Esophagus squamous epithelium (tissue), 5 donors: ENCODE measurements around the gene BANF1. TPM values are rescaled to one million over a fixed set of nuclear protein-coding genes. Genes with fewer than 3 reads are reported as not detected.
A peak's percentile ranks its signal among the peaks of the same experiment; 100 is the strongest.

ENCODE experiments used
- DNase-seq: peaks from one replicate; lab custom pipeline; 2025; lab: John Stamatoyannopoulos, UW
- H3K27ac ChIP-seq, 4 donors: fragments of 200-600 bp; sonication (generic); one replicate each; pipeline ENCODE4 v1.5.1; 2016 to 2019; ENCODE audit warnings: mild to moderate bottlenecking in 1 of 4
- H3K27me3 ChIP-seq, 4 donors: fragments of 200-600 bp; sonication (generic); 1 replicate in 3 of 4; 2 replicates in 1 of 4; pipeline versions ENCODE4 v1.5.1 to v1.6.0; 2017 to 2021; ENCODE audit warnings: antibody characterized with exemption in 1 of 4
- H3K36me3 ChIP-seq, 3 donors: fragments of 200-600 bp; sonication (generic); one replicate each; pipeline ENCODE4 v1.5.1; 2016 to 2019
- H3K4me1 ChIP-seq, 3 donors: fragments of 200-600 bp; sonication (generic); one replicate each; pipeline ENCODE4 v1.5.1; 2017 to 2019
- H3K4me3 ChIP-seq, 4 donors: fragments of 200-600 bp; sonication (generic); 1 replicate in 3 of 4; 2 replicates in 1 of 4; pipeline ENCODE4 v1.5.1; 2016 to 2019; ENCODE audit warnings: mild to moderate bottlenecking in 2 of 4, moderate library complexity in 1 of 4
- H3K9me3 ChIP-seq, 3 donors: fragments of 200-600 bp; sonication (generic); one replicate each; pipeline ENCODE4 v1.5.1; 2016 to 2019
- CTCF ChIP-seq, 6 experiments: fragments of 450-650 bp in 4 of 6; fragments of 200-600 bp in 2 of 6; sonication (generic) in 2 of 6; IDR thresholded peaks; one replicate each; pipeline ENCODE4 v1.5.1; 2016 to 2019; ENCODE audit warnings: antibody characterized with exemption in 6 of 6, mild to moderate bottlenecking in 4 of 6, moderate library complexity in 4 of 6
- POLR2A ChIP-seq, 4 donors: fragments of 450-650 bp; IDR thresholded peaks; one replicate each; pipeline ENCODE4 v1.6.1; 2017; ENCODE audit warnings: antibody characterized with exemption in 4 of 4, mild to moderate bottlenecking in 4 of 4, moderate library complexity in 3 of 4
- WGBS, 2 donors: methylation state at CpG; one replicate each; pipeline ENCODE4 v1.1.5; 2018; 5-methylcytosine and 5-hydroxymethylcytosine counted together
- intact Hi-C: fragments of 100-400 bp; cut with DNase I; formaldehyde crosslinking; loops from one replicate; pipeline ENCODE4 v1.15.0; 2022
- total RNA-seq, 4 donors: library from RNA; depleted of rRNA; stranded (reverse); fragments of >200 nt; gene quantifications; one replicate each; pipeline ENCODE4 v1.1.0, GENCODE V29; 2016
- donor health status: DM: yes; HTN: yes; CAD: no.

Gene BANF1
- total RNA-seq, 4 donors from 2014 or later = 29.1 to 52.3 (median 41.9) TPM

GRCh38 chr11:66045177-66045639, 42.9 kb downstream of the BANF1 start:
- TF ChIP-seq CTCF (IDR thresholded peaks at IDR 0.05) = peak; percentile 77 to 95 (median 83)
- TF ChIP-seq POLR2A (IDR thresholded peaks at IDR 0.05) = no peak
- H3K27me3 ChIP-seq = peaks cover 0 to 43% (median 3%) of the 10 kb centered on the region in 4 donors
- peaks cover 3 to 16% (median 6%) of the 10 kb centered on the region in 3 donors for H3K4me1 ChIP-seq
- no peak for DNase-seq
- peak overlapping the region in 1 of 4 donors; percentile 18 for H3K4me3 ChIP-seq
- no peak overlapping the region for H3K27ac ChIP-seq
- no peaks in the 10 kb centered on the region for H3K36me3 ChIP-seq
- intact Hi-C loops = no loop called here
- H3K9me3 ChIP-seq = no peaks in the 10 kb centered on the region
- 0 to 67% methylated on average over 1 of the region's 11 CpGs for WGBS, 2 donors

- no peak for TF ChIP-seq POLR2A (IDR thresholded peaks at IDR 0.05)
- no peak for TF ChIP-seq CTCF (IDR thresholded peaks at IDR 0.05)
- DNase-seq = no peak
- peaks cover 11 to 26% (median 13%) of the 10 kb centered on the region in 3 donors for H3K4me1 ChIP-seq
- H3K27me3 ChIP-seq = peaks cover 0 to 40% (median 3%) of the 10 kb centered on the region in 4 donors
- H3K27ac ChIP-seq = no peak overlapping the region
- H3K4me3 ChIP-seq = no peak overlapping the region
- H3K36me3 ChIP-seq = no peaks in the 10 kb centered on the region
- 86 to 100% methylated on average over 1 to 3 of the region's 3 CpGs for WGBS, 2 donors
- H3K9me3 ChIP-seq = no peaks in the 10 kb centered on the region
- intact Hi-C loops = no loop called here
Measured at GRCh38 chr11:66046901-66047300, 44.6 kb downstream of the BANF1 start.

GRCh38 chr11:66047541-66048365, 45.5 kb downstream of the BANF1 start:
- Histone ChIP-seq H3K9me3 (no peaks in the 10 kb centered on the region), H3K4me1 (peaks cover 11 to 29% (median 14%) of the 10 kb centered on the region in 3 donors), H3K4me3 (no peak overlapping the region), H3K36me3 (no peaks in the 10 kb centered on the region), H3K27ac (no peak overlapping the region), H3K27me3 (peaks cover 0 to 40% (median 3%) of the 10 kb centered on the region in 4 donors)
- intact Hi-C loops = no loop called here
- DNase-seq = no peak
- TF ChIP-seq CTCF (IDR thresholded peaks at IDR 0.05) (no peak), POLR2A (IDR thresholded peaks at IDR 0.05) (no peak)
- WGBS, 2 donors = 81 to 87% methylated on average over 3 to 6 of the region's 11 CpGs

GRCh38 chr11:66048547-66049323, 46.4 kb downstream of the BANF1 start, which contains the start of gene GAL3ST3:
TSS of gene GAL3ST3 (minus strand) at chr11:66049161. CDS start at chr11:66045415, 3,746 bp downstream.
- H3K27me3 ChIP-seq = peaks cover 0 to 40% (median 3%) of the 10 kb centered on the region in 4 donors
- H3K27ac ChIP-seq = no peak within 1 kb of the TSS
- no peaks in the 10 kb centered on the region for H3K9me3 ChIP-seq
- H3K4me3 ChIP-seq = no peak within 1 kb of the TSS
- peaks cover 0 to 7% (median 0%) of the 10 kb centered on the region in 3 donors for H3K36me3 ChIP-seq
- TF ChIP-seq POLR2A (IDR thresholded peaks at IDR 0.05) (no peak), CTCF (IDR thresholded peaks at IDR 0.05) (no peak)
- WGBS, 2 donors = 30 to 78% methylated on average over 5 to 17 of the region's 39 CpGs
- DNase-seq = no peak
- peaks cover 18 to 38% (median 22%) of the 10 kb centered on the region in 3 donors for H3K4me1 ChIP-seq
- intact Hi-C loops = no loop called here
